Chondrocyte (in vitro differentiated cells): ENCODE data around the gene NACC2. TPM values are rescaled to one million over a fixed set of nuclear protein-coding genes. Genes with fewer than 3 reads are reported as not detected.

ENCODE experiments used
- DNase-seq: peaks from one replicate; pipeline ENCODE4 v3.0.0; 2021; ENCODE audit warnings: mixed read lengths, low spot score
- H3K27ac Mint-ChIP-seq: one replicate; pipeline ENCODE4 v1.8.0; 2021; ENCODE audit warnings: mild to moderate bottlenecking, moderate library complexity, mixed read lengths; ENCODE audit not compliant: unreplicated experiment
- H3K27me3 Mint-ChIP-seq: 2 replicates; pipeline ENCODE4 v1.8.0; 2021; ENCODE audit warnings: low read depth, mixed read lengths
- H3K36me3 Mint-ChIP-seq: 2 replicates; pipeline ENCODE4 v1.8.0; 2021; ENCODE audit warnings: low read depth, mixed read lengths
- H3K4me1 Mint-ChIP-seq: 2 replicates; pipeline ENCODE4 v1.8.0; 2021; ENCODE audit warnings: low read depth, mild to moderate bottlenecking, mixed read lengths
- H3K4me3 Mint-ChIP-seq: one replicate; pipeline ENCODE4 v1.8.0; 2021; ENCODE audit warnings: mild to moderate bottlenecking, moderate library complexity, mixed read lengths; ENCODE audit not compliant: unreplicated experiment
- H3K9me3 Mint-ChIP-seq: 2 replicates; pipeline ENCODE4 v1.8.0; 2021; ENCODE audit warnings: low read depth, mixed read lengths
- total RNA-seq: library from RNA; stranded (reverse); gene quantifications from 3 replicates; pipeline ENCODE4 v1.2.1, GENCODE V29; 2021
- TF ChIP-seq, protein P1 (sequence below): fragments of 200-600 bp; sonication (generic); IDR thresholded peaks from 2 replicates; pipeline ENCODE4 v1.5.0; 2021; ENCODE audit warnings: antibody characterized with exemption, mild to moderate bottlenecking, moderate library complexity

The NACC2 gene
- total RNA-seq, 1 donor from 2014 or later = 51.0 TPM

DNA sequence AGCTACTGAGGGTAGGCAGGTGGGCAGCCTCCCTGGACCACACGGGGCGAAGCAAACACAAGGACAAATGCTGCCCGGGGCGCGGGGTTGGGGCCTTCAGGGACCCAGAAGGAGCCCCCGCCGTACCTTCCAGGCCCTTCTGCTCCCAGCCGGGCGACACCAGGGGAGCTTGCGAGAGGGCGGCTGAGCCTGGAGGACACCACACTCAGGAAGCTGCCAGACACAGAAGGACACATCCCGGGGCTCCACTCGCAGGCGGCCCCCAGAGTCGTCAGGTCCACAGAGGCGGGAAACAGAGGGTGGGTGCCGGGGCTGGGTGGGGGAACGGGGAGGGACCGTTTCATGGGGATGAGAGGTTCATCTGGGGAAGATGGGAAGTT is 75.4 kb downstream of the NACC2 start:
- Mint-ChIP-seq H3K9me3 (no peaks in the 10 kb centered on the region), H3K27me3 (no peaks in the 10 kb centered on the region), H3K4me1 (peaks cover 13% of the 10 kb centered on the region), H3K36me3 (peaks cover 4% of the 10 kb centered on the region), H3K4me3 (no peak overlapping the region), H3K27ac (no peak overlapping the region)
- DNase-seq = no peak
- TF ChIP-seq, protein P1, sequence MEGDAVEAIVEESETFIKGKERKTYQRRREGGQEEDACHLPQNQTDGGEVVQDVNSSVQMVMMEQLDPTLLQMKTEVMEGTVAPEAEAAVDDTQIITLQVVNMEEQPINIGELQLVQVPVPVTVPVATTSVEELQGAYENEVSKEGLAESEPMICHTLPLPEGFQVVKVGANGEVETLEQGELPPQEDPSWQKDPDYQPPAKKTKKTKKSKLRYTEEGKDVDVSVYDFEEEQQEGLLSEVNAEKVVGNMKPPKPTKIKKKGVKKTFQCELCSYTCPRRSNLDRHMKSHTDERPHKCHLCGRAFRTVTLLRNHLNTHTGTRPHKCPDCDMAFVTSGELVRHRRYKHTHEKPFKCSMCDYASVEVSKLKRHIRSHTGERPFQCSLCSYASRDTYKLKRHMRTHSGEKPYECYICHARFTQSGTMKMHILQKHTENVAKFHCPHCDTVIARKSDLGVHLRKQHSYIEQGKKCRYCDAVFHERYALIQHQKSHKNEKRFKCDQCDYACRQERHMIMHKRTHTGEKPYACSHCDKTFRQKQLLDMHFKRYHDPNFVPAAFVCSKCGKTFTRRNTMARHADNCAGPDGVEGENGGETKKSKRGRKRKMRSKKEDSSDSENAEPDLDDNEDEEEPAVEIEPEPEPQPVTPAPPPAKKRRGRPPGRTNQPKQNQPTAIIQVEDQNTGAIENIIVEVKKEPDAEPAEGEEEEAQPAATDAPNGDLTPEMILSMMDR = no peak

DNA sequence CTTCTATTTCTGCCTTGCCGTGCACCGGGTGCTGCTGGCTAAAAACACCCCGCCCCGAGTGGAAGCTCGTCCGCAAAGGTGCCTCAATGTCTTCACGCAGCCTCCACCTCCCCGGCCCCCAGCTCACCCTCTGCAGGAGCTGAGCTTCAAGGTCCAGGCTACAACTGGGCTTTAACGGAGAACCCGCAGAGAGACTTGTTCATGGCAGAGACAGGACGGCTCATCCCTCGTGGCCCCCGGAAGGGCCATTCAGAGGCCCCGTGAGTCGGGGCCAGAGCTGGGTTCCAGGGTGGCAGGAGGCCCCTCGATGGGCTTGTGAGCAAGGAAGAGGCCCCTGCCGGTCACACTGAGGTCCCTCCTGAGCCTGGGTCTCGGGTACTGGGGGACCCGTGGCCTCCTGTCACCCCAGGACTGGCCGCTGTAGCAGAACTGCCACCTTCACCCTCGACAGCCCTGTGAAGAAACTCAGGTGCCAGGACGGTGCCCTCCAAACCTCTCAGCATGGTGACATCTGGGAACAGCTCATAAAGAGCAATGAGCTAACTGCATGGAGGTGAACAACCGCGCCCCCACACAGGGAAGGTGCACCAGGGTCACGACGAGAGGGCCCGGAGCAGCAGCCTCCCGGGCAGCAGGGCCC is 75.9 kb downstream of the NACC2 start:
- H3K4me1 Mint-ChIP-seq = peaks cover 10% of the 10 kb centered on the region
- DNase-seq = no peak
- H3K27me3 Mint-ChIP-seq = no peaks in the 10 kb centered on the region
- H3K9me3 Mint-ChIP-seq = no peaks in the 10 kb centered on the region
- H3K27ac Mint-ChIP-seq = no peak overlapping the region
- no peak overlapping the region for H3K4me3 Mint-ChIP-seq
- H3K36me3 Mint-ChIP-seq = peaks cover 4% of the 10 kb centered on the region
- TF ChIP-seq, protein P1 = no peak

DNA sequence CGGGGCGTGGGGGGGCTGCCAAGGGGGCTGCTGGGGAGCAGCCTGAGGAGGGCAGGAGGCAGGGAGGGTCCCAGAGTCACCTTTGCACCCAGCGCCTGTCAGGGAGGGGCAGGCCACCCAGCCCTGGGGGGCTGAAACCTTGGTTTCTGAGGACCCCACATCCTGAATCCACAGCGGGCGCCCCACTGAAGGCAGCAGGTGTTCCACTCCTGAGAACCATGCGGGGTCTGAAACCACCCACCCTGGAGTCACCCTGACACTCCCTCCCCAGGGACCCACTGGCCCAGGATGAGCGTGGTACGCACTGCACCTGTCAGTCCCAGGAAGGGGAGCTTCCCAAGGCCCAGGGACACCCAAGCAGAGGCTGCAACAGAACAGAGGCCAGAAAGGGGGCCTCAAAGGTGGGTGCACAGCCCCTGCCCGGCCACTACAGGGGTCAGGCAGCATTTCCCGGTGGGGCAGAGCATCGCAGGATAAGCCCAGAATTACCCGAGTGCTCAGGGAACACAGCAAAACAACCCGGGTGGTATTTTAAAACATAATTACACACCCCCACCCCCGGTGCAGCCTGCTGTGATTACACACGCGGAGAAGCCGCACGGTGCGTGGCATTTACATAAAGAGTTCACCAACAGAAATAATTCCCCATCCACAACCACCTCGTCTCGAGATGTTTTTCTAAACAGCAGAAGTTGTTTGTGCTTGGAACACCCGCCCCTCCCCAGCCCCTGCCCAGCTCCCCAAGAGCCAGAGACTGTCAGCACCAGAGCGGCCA is 76.6 kb downstream of the NACC2 start:
- Mint-ChIP-seq H3K36me3 (peaks cover 4% of the 10 kb centered on the region), H3K4me1 (peaks cover 3% of the 10 kb centered on the region), H3K9me3 (no peaks in the 10 kb centered on the region), H3K27me3 (no peaks in the 10 kb centered on the region), H3K4me3 (no peak overlapping the region), H3K27ac (no peak overlapping the region)
- DNase-seq = no peak
- TF ChIP-seq, protein P1 = no peak

DNA sequence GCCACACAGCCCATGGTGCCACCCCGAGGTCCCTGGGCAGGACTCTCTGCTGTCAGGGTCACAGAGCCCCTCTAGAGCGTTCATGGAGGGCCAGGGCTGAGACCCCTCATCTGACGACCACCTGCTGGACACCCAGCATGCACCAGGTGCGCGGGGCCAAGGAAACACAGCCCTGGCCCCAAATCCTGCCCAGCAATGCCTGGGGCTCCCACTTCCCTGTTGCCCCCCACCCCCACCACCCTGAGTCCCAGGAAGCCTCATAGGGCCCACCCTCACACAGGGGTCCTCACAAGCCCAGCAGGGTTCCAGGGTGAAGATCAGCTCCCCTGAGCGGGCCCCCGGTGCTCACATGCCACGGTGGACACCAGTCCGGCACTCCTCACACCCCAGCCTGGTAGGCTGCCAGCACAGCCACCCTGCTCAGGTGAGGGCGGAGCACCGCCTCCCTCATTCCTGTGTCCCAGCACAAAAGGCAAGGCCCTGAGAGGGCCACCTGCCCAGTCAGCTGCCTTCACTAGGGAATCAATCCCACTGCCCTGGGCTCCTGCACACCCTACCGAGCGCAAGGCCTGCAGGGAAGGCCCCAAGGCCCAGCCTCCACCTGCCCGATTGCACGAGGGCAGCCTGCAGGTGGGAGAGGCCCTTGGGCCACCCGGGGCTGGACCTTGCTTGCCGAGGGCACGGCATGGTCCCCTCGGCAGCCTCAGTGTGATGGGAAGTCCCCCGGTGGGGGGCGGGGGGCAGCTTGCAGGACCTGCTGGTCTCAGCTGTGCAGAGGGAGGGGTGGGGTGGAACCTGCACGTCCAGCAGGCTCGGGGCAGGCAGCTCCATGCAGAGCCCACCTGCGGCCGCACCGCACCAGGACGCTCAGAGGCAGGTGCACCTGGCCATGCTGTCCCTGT is 77.5 kb downstream of the NACC2 start:
- peaks cover 3% of the 10 kb centered on the region for H3K4me1 Mint-ChIP-seq
- TF ChIP-seq, protein P1 = no peak
- H3K27ac Mint-ChIP-seq = no peak overlapping the region
- no peaks in the 10 kb centered on the region for H3K9me3 Mint-ChIP-seq
- peak; percentile 80 for DNase-seq
- H3K27me3 Mint-ChIP-seq = no peaks in the 10 kb centered on the region
- H3K4me3 Mint-ChIP-seq = no peak overlapping the region
- peaks cover 4% of the 10 kb centered on the region for H3K36me3 Mint-ChIP-seq
